HG03571 (cell line): ENCODE data around the gene TP53.
A peak's percentile ranks its signal among the peaks of the same experiment; 100 is the strongest.
"Not testable (repeated sequence)": the region's sequence is repeated elsewhere in the genome, so short reads cannot be mapped to it uniquely, and the experiment has no call there.

Source experiments
- ATAC-seq: cut with Tn5 transposase; IDR thresholded peaks from one replicate; pipeline ENCODE4 v1.9.1; 2021; ENCODE audit not compliant: unreplicated experiment

TP53 gene

GRCh38 chr17:7632492-7632894 lies 54.8 kb downstream of the TP53 start:
- ATAC-seq = no peak

GRCh38 chr17:7631398-7632380 lies 55.6 kb downstream of the TP53 start:
- ATAC-seq = no peak

- no peak for ATAC-seq
Measured at GRCh38 chr17:7629939-7630571, 57.2 kb downstream of the TP53 start, which contains the start of gene SHBG. Gene SHBG (plus strand): TSS chr17:7630135. CDS start chr17:7630173, 38 bp downstream.

- ATAC-seq = peak; percentile 80
Measured at GRCh38 chr17:7627250-7628121, 59.8 kb downstream of the TP53 start, which contains the start of gene SAT2. Gene SAT2 (minus strand): TSS chr17:7627821. CDS start chr17:7627635, 186 bp downstream.

- ATAC-seq = no peak
Measured at GRCh38 chr17:7626956-7627249, 60.4 kb downstream of the TP53 start.

GRCh38 chr17:7626307-7626706 lies 61.0 kb downstream of the TP53 start:
- no peak for ATAC-seq

- ATAC-seq = not testable (repeated sequence)
Measured at GRCh38 chr17:7625749-7626148, 61.5 kb downstream of the TP53 start.

- no peak for ATAC-seq
Measured at GRCh38 chr17:7623661-7624060, 63.6 kb downstream of the TP53 start.

- ATAC-seq = no peak
Measured at GRCh38 chr17:7620835-7621234, 66.5 kb downstream of the TP53 start.

GRCh38 chr17:7618608-7619007 lies 68.7 kb downstream of the TP53 start:
- ATAC-seq = no peak
